GM12878 (cell line): ENCODE data around the gene ZSWIM6.

Experiments used
- IRF4 ChIP-seq: IDR thresholded peaks from 2 replicates; pipeline ENCODE4 v1.6.1; 2011; ENCODE audit warnings: low read depth, low read length
- POLR2AphosphoS5 ChIP-seq: IDR thresholded peaks from 2 replicates; pipeline ENCODE4 v1.6.1; 2011; ENCODE audit warnings: mild to moderate bottlenecking, low read length, inconsistent platforms

DNA sequence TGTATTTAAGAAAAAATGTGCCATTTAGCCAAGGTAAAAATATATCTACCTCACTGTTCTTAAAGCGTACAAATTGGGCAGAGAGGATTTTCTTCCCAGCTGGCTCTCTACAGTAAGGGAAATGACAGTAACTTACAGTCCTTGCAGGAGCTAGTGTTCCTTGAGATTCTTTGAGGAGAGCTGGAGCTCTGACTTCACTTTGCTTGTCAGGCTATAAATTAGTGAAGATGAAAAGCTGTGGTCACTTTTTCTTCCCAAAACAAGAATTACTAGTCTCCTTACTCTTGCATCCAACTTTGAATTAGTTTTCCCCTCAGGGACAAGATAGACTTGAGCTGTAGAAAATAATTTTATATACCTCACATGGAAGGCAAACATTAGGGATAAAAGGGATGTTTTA is 129.9 kb downstream of the ZSWIM6 start:
- TF ChIP-seq POLR2AphosphoS5 (no peak), IRF4 (no peak)
